ENCODE results near the gene PRKCA.

DNA sequence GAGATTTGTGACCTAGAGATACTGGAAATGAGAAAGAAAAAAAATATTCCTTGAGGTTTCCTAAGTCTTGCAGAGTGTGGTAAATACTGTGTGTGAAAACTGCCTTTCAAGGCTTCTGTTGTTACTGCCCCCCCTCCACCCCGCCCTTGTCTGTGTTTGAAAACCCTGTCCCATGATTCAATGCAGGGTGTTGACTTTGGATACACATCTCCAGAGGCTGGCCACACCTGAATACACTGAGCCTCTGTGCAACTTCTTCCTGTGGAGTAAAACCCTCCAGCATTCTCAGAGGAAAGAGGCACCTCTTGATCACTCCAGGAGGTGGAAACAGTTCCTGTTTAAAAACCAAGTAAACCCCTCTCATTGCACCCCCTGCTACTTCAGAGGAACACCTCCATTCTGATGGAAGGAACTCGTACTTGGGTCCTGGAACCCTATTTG, 409.5 kb downstream of the PRKCA start:
- TF ChIP-seq, protein P1, sequence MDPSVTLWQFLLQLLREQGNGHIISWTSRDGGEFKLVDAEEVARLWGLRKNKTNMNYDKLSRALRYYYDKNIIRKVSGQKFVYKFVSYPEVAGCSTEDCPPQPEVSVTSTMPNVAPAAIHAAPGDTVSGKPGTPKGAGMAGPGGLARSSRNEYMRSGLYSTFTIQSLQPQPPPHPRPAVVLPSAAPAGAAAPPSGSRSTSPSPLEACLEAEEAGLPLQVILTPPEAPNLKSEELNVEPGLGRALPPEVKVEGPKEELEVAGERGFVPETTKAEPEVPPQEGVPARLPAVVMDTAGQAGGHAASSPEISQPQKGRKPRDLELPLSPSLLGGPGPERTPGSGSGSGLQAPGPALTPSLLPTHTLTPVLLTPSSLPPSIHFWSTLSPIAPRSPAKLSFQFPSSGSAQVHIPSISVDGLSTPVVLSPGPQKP (IDR thresholded peaks at IDR 0.05; ENCODE audit: low read depth, low read length) = no peak
- TF ChIP-seq KDM1A (IDR thresholded peaks at IDR 0.05; ENCODE audit: low read depth) = no peak
- TF ChIP-seq, protein P2, sequence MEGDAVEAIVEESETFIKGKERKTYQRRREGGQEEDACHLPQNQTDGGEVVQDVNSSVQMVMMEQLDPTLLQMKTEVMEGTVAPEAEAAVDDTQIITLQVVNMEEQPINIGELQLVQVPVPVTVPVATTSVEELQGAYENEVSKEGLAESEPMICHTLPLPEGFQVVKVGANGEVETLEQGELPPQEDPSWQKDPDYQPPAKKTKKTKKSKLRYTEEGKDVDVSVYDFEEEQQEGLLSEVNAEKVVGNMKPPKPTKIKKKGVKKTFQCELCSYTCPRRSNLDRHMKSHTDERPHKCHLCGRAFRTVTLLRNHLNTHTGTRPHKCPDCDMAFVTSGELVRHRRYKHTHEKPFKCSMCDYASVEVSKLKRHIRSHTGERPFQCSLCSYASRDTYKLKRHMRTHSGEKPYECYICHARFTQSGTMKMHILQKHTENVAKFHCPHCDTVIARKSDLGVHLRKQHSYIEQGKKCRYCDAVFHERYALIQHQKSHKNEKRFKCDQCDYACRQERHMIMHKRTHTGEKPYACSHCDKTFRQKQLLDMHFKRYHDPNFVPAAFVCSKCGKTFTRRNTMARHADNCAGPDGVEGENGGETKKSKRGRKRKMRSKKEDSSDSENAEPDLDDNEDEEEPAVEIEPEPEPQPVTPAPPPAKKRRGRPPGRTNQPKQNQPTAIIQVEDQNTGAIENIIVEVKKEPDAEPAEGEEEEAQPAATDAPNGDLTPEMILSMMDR (IDR thresholded peaks at IDR 0.05) = no peak
- no peak; a peak in 1 of 5 replicates for TF ChIP-seq EP300 (IDR thresholded peaks at IDR 0.05)
- TF ChIP-seq, protein P3, sequence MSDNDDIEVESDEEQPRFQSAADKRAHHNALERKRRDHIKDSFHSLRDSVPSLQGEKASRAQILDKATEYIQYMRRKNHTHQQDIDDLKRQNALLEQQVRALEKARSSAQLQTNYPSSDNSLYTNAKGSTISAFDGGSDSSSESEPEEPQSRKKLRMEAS (IDR thresholded peaks at IDR 0.05) = no peak
- no peak for TF ChIP-seq PHF8 (IDR thresholded peaks at IDR 0.05; ENCODE audit: borderline replicate concordance, low read depth)
- no peak for TF ChIP-seq HDAC2 (IDR thresholded peaks at IDR 0.05)
- no peak for TF ChIP-seq MYC (IDR thresholded peaks at IDR 0.05; ENCODE audit: borderline replicate concordance, low read length)
- TF ChIP-seq FOXS1 (CRISPR knock-in tag; IDR thresholded peaks at IDR 0.05) = no peak
- no peak for TF ChIP-seq FOSL2 (IDR thresholded peaks at IDR 0.05)
- TF ChIP-seq FOSL2 (CRISPR knock-in tag; IDR thresholded peaks at IDR 0.05) = no peak
